Astrocyte (in vitro differentiated cells and primary cell): ENCODE measurements around the gene HES7. TPM values are rescaled to one million over a fixed set of nuclear protein-coding genes. Genes with fewer than 3 reads are reported as not detected.

Experiments
- DNase-seq: peaks from one replicate; pipeline ENCODE4 v3.0.0-alpha.2; 2010; ENCODE audit warnings: low read depth
- FAIRE-seq: peaks from 2 replicates; lab custom pipeline; 2011; peaks lifted over from hg19 to GRCh38; lab: Jason Lieb, UNC
- H2AFZ ChIP-seq: 2 replicates; pipeline ENCODE4 v1.6.0; 2012; ENCODE audit warnings: low read depth, low read length, inconsistent platforms
- H3K27ac ChIP-seq: 2 replicates; pipeline ENCODE4 v1.5.1; 2011; ENCODE audit warnings: low read depth, low read length, inconsistent platforms
- H3K27me3 ChIP-seq: 2 replicates; pipeline ENCODE4 v1.6.0; 2011; ENCODE audit warnings: low read length, inconsistent platforms; ENCODE audit not compliant: insufficient read depth
- H3K36me3 ChIP-seq: 2 replicates; pipeline ENCODE4 v1.5.1; 2011; ENCODE audit warnings: low read length, inconsistent platforms; ENCODE audit not compliant: insufficient read depth
- H3K4me1 ChIP-seq: 2 replicates; pipeline ENCODE4 v1.5.1; 2011; ENCODE audit warnings: low read length, inconsistent platforms; ENCODE audit not compliant: insufficient read depth
- H3K4me2 ChIP-seq: 2 replicates; pipeline ENCODE4 v1.6.0; 2012; ENCODE audit warnings: low read length, inconsistent platforms
- H3K4me3 ChIP-seq: 2 replicates; pipeline ENCODE4 v1.5.1; 2011; ENCODE audit warnings: low read depth, mild to moderate bottlenecking, low read length, inconsistent platforms; ENCODE audit not compliant: insufficient read depth
- H3K79me2 ChIP-seq: 2 replicates; pipeline ENCODE4 v1.6.0; 2012; ENCODE audit warnings: mild to moderate bottlenecking, low read length, inconsistent platforms; ENCODE audit not compliant: insufficient read depth
- H3K9ac ChIP-seq: 2 replicates; pipeline ENCODE4 v1.6.0; 2012; ENCODE audit warnings: mild to moderate bottlenecking, low read length, inconsistent platforms
- H3K9me3 ChIP-seq: 2 replicates; pipeline ENCODE4 v1.5.1; 2012; ENCODE audit warnings: low read depth, mild to moderate bottlenecking, low read length, inconsistent platforms; ENCODE audit not compliant: insufficient read depth
- H4K20me1 ChIP-seq: 2 replicates; pipeline ENCODE4 v1.6.0; 2012; ENCODE audit warnings: low read length, inconsistent platforms; ENCODE audit not compliant: insufficient read depth
- H3K27ac Mint-ChIP-seq: one replicate; pipeline ENCODE4 v1.8.0; 2021; ENCODE audit warnings: mild to moderate bottlenecking, mixed read lengths; ENCODE audit not compliant: unreplicated experiment
- H3K27me3 Mint-ChIP-seq: one replicate; pipeline ENCODE4 v1.8.0; 2021; ENCODE audit warnings: low read depth, mixed read lengths; ENCODE audit not compliant: unreplicated experiment
- H3K36me3 Mint-ChIP-seq: one replicate; pipeline ENCODE4 v1.8.0; 2021; ENCODE audit warnings: low read depth, mixed read lengths; ENCODE audit not compliant: unreplicated experiment
- H3K4me1 Mint-ChIP-seq: one replicate; pipeline ENCODE4 v1.8.0; 2021; ENCODE audit warnings: low read depth, mixed read lengths; ENCODE audit not compliant: unreplicated experiment
- H3K4me3 Mint-ChIP-seq: one replicate; pipeline ENCODE4 v1.8.0; 2021; ENCODE audit warnings: mild to moderate bottlenecking, moderate library complexity, mixed read lengths; ENCODE audit not compliant: unreplicated experiment
- H3K9me3 Mint-ChIP-seq: one replicate; pipeline ENCODE4 v1.8.0; 2021; ENCODE audit warnings: mild to moderate bottlenecking, mixed read lengths; ENCODE audit not compliant: unreplicated experiment
- EZH2 ChIP-seq: IDR thresholded peaks from 2 replicates; pipeline ENCODE4 v1.6.1; 2012; ENCODE audit warnings: mild to moderate bottlenecking, low read length, inconsistent platforms; ENCODE audit not compliant: insufficient read depth
- total RNA-seq: library from RNA; stranded (reverse); gene quantifications from 2 replicates; pipeline ENCODE4 v1.2.1, GENCODE V29; 2021
- TF ChIP-seq, protein P1 (sequence below): IDR thresholded peaks from 2 replicates; pipeline ENCODE4 v1.5.1; 2011; ENCODE audit warnings: low read depth, mild to moderate bottlenecking, inconsistent platforms, low read length, moderate library complexity; ENCODE audit not compliant: insufficient read depth

Gene HES7
- total RNA-seq, 1 donor from 2014 or later = 0.64 TPM

DNA sequence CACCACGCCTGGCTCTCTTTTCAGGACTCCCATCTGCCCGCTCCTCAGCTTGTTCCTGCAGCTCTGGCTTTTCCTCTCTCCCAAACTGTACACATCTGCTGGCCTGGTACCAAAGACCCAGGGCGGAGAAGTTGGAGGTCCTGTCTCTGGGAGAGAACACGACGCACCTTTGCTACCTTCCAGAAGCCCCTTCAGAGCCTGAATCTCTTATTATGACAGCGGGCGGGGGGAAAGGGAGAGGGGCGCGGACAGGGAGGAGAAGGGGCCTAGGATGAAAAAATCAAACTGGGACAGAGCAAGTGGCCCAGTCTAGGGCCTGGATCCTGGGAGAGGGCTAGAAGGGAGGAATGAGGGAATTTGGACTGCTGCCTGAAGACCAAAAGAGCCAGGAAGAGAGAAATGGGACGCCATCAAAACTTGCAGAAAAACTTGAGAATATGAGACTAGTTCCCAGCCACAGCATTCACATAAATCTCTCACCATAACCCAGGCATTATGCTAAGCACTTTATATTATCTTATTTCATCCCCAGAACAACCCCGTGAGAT lies 30.8 kb upstream of the HES7 start:
- H3K4me1 Mint-ChIP-seq = peaks cover 20% of the 10 kb centered on the region
- no peak overlapping the region for H3K27ac Mint-ChIP-seq

DNA sequence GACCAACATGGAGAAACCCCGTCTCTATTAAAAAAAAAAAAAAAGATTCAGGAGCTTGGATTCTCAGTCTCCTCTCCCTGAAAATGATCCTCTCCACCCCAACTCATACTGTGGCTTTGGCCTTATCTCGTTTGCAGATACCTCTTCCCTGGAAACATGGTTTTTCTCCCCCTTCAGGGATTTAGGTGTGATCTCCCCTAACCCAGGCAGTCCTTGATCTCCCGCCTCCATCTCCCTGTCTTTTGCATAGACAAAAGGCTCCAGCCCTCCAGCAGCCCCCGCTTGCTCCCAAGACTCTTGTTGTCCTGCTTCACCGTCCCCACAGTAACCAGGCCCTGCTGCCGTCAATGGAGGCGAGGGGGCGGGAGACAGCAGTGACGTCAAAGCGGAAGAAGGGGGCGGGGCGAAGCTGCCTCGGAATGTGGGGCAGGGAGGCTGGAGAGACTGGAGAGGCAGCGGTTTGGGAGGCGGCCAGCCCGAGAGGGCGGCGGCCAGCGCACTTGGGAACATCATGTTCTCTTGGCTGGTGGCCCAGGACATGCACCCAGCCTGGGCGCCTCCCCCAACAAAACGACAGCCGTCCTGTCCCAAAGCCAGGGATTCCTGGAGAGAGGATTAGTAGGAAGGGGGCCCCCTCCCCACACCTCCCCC lies 30.2 kb upstream of the HES7 start:
- peaks cover 4% of the 10 kb centered on the region for H3K79me2 ChIP-seq
- TF ChIP-seq, protein P1, sequence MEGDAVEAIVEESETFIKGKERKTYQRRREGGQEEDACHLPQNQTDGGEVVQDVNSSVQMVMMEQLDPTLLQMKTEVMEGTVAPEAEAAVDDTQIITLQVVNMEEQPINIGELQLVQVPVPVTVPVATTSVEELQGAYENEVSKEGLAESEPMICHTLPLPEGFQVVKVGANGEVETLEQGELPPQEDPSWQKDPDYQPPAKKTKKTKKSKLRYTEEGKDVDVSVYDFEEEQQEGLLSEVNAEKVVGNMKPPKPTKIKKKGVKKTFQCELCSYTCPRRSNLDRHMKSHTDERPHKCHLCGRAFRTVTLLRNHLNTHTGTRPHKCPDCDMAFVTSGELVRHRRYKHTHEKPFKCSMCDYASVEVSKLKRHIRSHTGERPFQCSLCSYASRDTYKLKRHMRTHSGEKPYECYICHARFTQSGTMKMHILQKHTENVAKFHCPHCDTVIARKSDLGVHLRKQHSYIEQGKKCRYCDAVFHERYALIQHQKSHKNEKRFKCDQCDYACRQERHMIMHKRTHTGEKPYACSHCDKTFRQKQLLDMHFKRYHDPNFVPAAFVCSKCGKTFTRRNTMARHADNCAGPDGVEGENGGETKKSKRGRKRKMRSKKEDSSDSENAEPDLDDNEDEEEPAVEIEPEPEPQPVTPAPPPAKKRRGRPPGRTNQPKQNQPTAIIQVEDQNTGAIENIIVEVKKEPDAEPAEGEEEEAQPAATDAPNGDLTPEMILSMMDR = no peak
- no peak for TF ChIP-seq EZH2
- Mint-ChIP-seq H3K36me3 (peaks cover 6% of the 10 kb centered on the region), H3K27ac (no peak overlapping the region), H3K4me3 (peak overlapping the region; percentile 79), H3K27me3 (no peaks in the 10 kb centered on the region), H3K9me3 (no peaks in the 10 kb centered on the region), H3K4me1 (peaks cover 19% of the 10 kb centered on the region)
- H3K4me2 ChIP-seq = peak overlapping the region; percentile 96
- peak; percentile 96 for DNase-seq
- peak overlapping the region; percentile 91 for H3K9ac ChIP-seq
- H3K36me3 ChIP-seq = peaks cover 3% of the 10 kb centered on the region
- peak overlapping the region; percentile 40 for H3K4me3 ChIP-seq
- peaks cover 60% of the 10 kb centered on the region for H3K4me1 ChIP-seq
- H3K9me3 ChIP-seq = no peaks in the 10 kb centered on the region
- H3K27ac ChIP-seq = peak overlapping the region; percentile 99
- FAIRE-seq = no peak
- H4K20me1 ChIP-seq = peaks cover 23% of the 10 kb centered on the region
- H3K27me3 ChIP-seq = no peaks in the 10 kb centered on the region
- no peak overlapping the region for H2AFZ ChIP-seq

More for the DNA sequence above, 30.8 kb upstream of the HES7 start:
- Mint-ChIP-seq H3K9me3 (no peaks in the 10 kb centered on the region), H3K36me3 (peaks cover 2% of the 10 kb centered on the region), H3K4me3 (peak overlapping the region; percentile 62), H3K27me3 (no peaks in the 10 kb centered on the region)
- H3K36me3 ChIP-seq = peaks cover 3% of the 10 kb centered on the region
- H3K9ac ChIP-seq = peak overlapping the region; percentile 91
- no peak overlapping the region for H2AFZ ChIP-seq
- TF ChIP-seq, protein P1 = no peak
- TF ChIP-seq EZH2 = no peak
- H4K20me1 ChIP-seq = peaks cover 28% of the 10 kb centered on the region
- DNase-seq = no peak
- peaks cover 8% of the 10 kb centered on the region for H3K79me2 ChIP-seq
- H3K27ac ChIP-seq = peak overlapping the region; percentile 99
- peaks cover 60% of the 10 kb centered on the region for H3K4me1 ChIP-seq
- no peak for FAIRE-seq
- H3K4me3 ChIP-seq = peak overlapping the region; percentile 9
- no peaks in the 10 kb centered on the region for H3K27me3 ChIP-seq
- H3K9me3 ChIP-seq = no peaks in the 10 kb centered on the region
- H3K4me2 ChIP-seq = peak overlapping the region; percentile 96

DNA sequence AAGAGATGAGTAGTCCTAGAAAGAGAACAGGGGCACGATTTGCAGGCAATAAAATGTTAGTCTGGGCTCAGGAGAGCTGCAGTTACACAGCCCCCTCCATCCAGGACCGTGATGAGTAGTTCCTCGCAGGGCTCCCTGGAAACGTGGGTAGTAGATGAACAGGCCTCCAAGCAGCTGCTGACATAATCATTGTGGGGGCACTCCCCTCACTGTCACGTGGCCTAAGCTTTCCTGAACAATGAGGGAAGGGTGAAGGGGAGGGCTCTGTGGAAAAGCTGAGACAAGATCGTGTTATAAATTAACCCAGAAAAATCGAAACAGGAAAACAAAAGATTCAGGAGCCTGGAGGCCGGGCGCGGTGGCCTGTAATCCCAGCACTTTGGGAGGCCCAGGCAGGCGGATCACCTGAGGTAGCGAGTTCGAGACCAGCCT lies 29.6 kb upstream of the HES7 start:
- H3K27ac Mint-ChIP-seq = no peak overlapping the region
- Histone ChIP-seq H3K79me2 (peaks cover 4% of the 10 kb centered on the region), H3K27ac (peak overlapping the region; percentile 99), H3K4me3 (peak overlapping the region; percentile 40), H4K20me1 (peaks cover 19% of the 10 kb centered on the region), H3K27me3 (no peaks in the 10 kb centered on the region), H3K4me2 (peak overlapping the region; percentile 96), H3K4me1 (peaks cover 58% of the 10 kb centered on the region), H3K9ac (peak overlapping the region; percentile 91), H3K36me3 (peaks cover 3% of the 10 kb centered on the region), H3K9me3 (no peaks in the 10 kb centered on the region), H2AFZ (no peak overlapping the region)
- H3K36me3 Mint-ChIP-seq = peaks cover 4% of the 10 kb centered on the region
- H3K9me3 Mint-ChIP-seq = no peaks in the 10 kb centered on the region
- peak; percentile 97 for DNase-seq
- TF ChIP-seq EZH2 = no peak
- TF ChIP-seq, protein P1 = no peak
- H3K4me3 Mint-ChIP-seq = peak overlapping the region; percentile 24
- FAIRE-seq = peak; percentile 43
- H3K27me3 Mint-ChIP-seq = no peaks in the 10 kb centered on the region
- H3K4me1 Mint-ChIP-seq = peaks cover 19% of the 10 kb centered on the region
